GM10847 (cell line): ENCODE measurements around the gene PTPRN2.

ENCODE experiments used
- POLR2A ChIP-seq: IDR thresholded peaks from 2 replicates; pipeline ENCODE4 v1.6.1; 2011; ENCODE audit not compliant: insufficient read length; ENCODE audit errors: extremely low read depth

PTPRN2 gene

GRCh38 chr7:158460665-158461064, 127.0 kb downstream of the PTPRN2 start:
- no peak for TF ChIP-seq POLR2A

DNA sequence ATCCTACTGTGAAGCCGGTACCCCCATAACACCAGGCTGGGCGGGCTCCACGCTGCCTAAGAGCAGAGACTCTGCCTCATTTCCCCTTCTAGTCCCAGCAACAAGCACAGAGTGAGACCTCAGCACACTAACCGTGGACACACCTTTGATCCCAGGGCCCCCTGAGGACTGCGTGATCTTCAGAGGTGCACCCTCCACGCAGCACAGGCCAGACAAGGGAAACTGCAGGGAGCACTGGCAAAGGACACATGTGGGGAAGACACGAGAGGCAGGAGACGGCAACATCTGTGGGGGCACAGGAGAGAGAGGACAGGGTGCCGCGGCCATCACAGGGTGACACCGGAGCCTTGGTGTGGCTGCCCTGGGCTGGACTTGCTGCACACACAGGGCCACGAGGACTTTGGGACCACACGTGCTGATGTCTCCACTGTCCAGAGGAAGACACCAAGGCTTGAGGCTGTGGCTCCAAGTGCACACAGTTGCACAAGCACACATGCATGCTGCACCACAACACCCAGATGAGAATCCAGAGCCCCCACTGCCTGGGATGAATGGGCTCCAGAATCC, 128.8 kb downstream of the PTPRN2 start:
- no peak for TF ChIP-seq POLR2A

GRCh38 chr7:158458096-158458495, 129.5 kb downstream of the PTPRN2 start:
- no peak for TF ChIP-seq POLR2A

- no peak for TF ChIP-seq POLR2A
Measured at GRCh38 chr7:158454631-158455030, 133.0 kb downstream of the PTPRN2 start.

DNA sequence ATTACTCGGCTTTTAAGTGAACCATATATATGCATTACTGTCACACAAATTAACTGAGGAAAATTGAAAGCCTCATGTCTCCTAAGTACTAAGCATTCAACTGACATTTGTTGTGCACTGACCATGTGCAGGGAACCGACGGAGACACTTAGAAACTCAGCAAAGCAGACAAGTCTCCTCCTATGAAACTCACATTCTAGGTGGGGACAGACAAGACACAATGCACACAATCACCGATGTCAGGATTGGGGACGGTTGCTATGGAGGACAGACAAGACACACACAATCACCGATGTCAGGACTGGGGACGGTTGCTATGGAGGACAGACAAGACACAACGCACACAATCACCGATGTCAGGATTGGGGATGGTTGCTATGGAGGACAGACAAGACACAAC, 134.0 kb downstream of the PTPRN2 start:
- no peak for TF ChIP-seq POLR2A

- TF ChIP-seq POLR2A = no peak
Measured at GRCh38 chr7:158452331-158452730, 135.3 kb downstream of the PTPRN2 start.

- TF ChIP-seq POLR2A = no peak
Measured at GRCh38 chr7:158450476-158451124, 137.0 kb downstream of the PTPRN2 start.

DNA sequence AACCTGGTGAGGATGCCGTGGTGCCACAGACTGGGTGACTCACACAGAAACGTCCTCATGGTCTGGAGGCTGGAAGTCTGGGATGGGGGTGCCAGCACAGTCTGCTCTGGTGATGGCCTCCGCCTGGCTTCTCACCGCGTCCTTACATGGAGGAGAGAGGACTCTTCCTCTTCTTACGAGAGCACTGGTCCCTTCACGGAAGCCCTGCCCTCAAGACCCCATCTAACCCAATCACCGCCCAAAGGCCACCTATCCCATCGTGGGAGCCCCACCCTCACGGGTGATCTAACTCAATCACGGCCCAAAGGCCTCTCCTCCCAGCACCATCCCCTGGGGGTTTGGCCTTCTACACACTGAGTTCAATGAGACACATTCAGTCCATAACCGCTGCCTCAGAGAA, 137.7 kb downstream of the PTPRN2 start:
- TF ChIP-seq POLR2A = no peak

DNA sequence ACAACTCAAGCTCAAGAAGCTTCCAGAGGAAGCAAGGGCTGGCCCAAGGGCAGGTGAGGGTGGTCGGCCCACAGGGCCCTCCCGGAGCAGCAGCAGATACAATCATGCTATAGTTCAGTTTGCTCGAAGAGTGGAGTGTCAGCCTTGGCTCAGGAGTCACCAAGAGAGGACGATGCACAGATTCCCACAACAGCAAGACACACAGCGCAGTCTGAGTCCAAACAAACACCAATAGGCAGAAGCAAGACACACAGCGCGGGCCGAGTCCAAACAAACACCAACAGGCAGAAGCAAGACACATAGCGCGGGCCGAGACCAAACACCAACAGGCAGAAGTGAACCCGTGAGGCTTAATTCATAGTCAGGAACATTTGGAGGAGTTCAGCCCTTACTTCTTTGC, 138.4 kb downstream of the PTPRN2 start:
- no peak for TF ChIP-seq POLR2A

DNA sequence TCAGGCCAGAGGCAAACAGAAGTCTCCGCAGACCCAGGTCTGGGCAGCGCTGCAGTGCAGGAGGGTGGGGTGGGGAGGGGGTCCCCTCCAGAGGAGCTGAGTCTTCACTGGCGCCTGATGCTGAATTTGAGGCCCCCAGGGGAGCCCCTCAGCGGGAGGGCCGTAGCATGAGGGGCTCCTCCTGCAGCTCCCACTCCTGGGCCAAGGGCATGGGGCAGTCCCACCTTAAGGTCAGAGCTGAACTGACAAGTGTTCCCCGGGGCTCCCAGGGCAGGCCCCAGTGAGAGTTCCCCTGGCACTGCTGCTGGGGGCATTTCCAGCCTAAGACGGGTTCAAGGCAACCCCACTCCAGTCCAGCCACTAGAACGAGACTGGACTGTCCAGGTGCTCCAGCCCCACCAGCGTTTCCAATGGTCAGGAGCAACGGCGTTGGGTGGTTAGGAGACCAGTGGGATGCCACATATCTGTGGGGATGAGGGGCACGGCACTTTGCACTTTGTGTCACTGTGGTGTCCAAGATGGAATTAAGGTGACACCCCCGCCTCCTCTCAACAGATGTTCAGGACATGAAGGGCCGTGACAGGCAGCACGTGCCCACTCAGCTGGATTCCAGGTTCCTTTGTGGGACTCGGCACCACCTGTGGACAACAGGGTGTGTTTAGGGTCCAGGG, 139.1 kb downstream of the PTPRN2 start:
- TF ChIP-seq POLR2A = no peak

- TF ChIP-seq POLR2A = no peak
Measured at GRCh38 chr7:158447506-158448171, 140.0 kb downstream of the PTPRN2 start.

DNA sequence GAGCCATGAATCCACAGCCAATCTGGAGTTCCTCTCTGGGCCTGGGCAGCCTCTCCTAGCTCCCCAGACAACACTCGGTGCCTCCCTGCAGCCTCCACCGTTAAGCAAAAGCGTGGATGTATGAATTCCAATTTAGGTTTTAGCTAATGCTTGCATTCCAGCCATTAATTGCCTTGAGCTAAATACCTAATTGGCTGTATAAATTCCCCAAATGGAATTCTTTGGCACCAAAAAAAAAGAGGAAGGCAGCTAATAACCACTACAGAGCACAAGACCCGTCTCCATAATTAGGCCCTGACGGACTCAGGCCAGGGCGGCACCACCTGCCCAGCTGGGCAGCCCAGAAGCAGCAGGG, 140.5 kb downstream of the PTPRN2 start:
- TF ChIP-seq POLR2A = no peak

DNA sequence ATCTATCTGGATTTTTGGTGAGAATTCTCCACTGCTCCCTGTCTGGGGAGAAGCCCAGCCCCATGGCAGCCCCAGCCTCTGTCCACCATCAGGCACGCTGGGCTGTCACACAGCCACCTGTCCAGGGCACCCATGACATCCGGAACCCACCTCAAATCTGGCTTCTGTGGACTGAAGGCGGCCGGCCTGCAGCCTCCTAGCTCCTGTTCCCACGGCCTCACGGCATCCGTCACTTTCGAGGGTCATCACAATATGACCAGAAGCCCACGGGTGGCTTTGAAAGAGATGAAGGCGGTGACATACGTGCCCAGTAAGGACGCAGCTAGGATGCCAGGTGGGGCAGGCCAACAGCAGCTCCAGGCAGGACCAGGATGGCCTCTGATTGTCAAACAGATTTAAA, 140.9 kb downstream of the PTPRN2 start:
- no peak for TF ChIP-seq POLR2A

- TF ChIP-seq POLR2A = no peak
Measured at GRCh38 chr7:158446281-158446680, 141.3 kb downstream of the PTPRN2 start.

GRCh38 chr7:158445421-158446175, 142.0 kb downstream of the PTPRN2 start:
- no peak for TF ChIP-seq POLR2A
